ENCODE data around the gene OR2A5. TPM values are rescaled to one million over a fixed set of nuclear protein-coding genes. Genes with fewer than 3 reads are reported as not detected.

The OR2A5 gene
- total and polyA plus RNA-seq, 10 donors: not detected

DNA sequence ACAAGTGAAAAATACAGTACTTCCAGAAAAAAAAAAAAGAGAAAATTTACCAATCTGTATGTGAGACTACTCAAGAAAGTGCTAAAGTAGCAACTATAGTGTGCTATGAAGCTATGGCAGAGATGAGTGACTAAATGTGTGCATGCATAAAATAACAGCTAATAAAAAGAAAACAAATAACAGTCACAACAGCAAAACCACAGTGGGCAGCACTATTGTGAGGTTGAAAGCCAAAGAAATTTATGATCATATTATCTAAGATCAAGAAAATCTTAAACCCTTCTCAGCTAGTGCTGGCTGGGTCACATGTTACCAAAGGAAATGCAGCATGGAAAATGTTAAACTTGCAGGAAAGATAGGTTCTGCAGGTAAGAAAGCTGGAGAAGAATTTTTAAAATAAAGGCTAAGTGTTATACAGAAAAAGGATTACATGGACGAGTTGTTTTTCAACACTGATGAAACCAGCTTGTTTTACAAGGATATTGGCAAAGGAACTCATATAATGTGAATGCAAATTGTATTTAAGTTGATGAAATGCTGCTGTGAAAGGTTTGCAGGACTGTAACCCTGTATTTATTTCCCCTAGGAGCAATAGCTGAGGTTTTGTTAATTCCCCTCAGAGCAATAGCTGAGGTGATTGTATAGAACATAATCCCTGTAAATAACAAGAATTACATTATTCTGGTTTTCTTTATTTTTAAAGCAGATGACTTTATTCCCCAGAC is 15.6 kb upstream of the OR2A5 start:
- no peak overlapping the region for H3K27ac ChIP-seq
- no peak overlapping the region for H3K4me3 ChIP-seq
- WGBS, 5 donors: 31 to 42% (median 35%) methylated on average over 1 of the region's 1 CpG
- H3K4me1 ChIP-seq: no peaks in the 10 kb centered on the region
- H3K27me3 ChIP-seq (replicated peaks in 1 of 7): no peaks in the 10 kb centered on the region
- no peaks in the 10 kb centered on the region for H3K9me3 ChIP-seq
- no peak for DNase-seq
- no peak for TF ChIP-seq POLR2AphosphoS5 (IDR thresholded peaks at IDR 0.05)
- no peak for TF ChIP-seq POLR2A (IDR thresholded peaks at IDR 0.05)
- TF ChIP-seq, protein P1, sequence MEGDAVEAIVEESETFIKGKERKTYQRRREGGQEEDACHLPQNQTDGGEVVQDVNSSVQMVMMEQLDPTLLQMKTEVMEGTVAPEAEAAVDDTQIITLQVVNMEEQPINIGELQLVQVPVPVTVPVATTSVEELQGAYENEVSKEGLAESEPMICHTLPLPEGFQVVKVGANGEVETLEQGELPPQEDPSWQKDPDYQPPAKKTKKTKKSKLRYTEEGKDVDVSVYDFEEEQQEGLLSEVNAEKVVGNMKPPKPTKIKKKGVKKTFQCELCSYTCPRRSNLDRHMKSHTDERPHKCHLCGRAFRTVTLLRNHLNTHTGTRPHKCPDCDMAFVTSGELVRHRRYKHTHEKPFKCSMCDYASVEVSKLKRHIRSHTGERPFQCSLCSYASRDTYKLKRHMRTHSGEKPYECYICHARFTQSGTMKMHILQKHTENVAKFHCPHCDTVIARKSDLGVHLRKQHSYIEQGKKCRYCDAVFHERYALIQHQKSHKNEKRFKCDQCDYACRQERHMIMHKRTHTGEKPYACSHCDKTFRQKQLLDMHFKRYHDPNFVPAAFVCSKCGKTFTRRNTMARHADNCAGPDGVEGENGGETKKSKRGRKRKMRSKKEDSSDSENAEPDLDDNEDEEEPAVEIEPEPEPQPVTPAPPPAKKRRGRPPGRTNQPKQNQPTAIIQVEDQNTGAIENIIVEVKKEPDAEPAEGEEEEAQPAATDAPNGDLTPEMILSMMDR (IDR thresholded peaks at IDR 0.05 in 8 of 11, conservative IDR thresholded peaks at IDR 0.05 in 3 of 11): no peak
- H3K36me3 ChIP-seq: no peaks in the 10 kb centered on the region
- intact Hi-C loops (cut with DNase I; ENCODE audit: low total_unique reads): no loop called here

DNA sequence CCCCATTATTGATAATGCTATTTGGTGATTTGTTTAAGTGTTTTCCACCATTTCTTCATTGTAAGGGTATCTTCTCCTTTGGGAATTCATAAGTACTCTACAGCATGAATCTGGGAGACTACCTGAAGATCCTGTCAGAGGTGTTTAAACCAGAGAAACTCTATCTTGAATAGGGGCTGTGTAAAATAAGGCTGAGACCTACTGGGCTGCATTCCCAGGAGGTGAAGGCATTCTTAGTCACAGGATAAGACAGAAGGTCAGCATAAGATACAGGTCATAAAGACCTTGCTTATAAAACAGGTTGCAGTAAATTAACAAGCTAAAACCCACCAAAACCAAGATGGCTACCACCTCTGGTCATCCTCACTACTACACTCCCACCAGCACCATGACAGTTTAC is 13.4 kb upstream of the OR2A5 start:
- Histone ChIP-seq H3K27ac (no peak overlapping the region), H3K9me3 (no peaks in the 10 kb centered on the region), H3K36me3 (no peaks in the 10 kb centered on the region), H3K27me3 (replicated peaks in 1 of 7) (no peaks in the 10 kb centered on the region), H3K4me3 (no peak overlapping the region), H3K4me1 (no peaks in the 10 kb centered on the region)
- no peak for DNase-seq
- TF ChIP-seq POLR2A (IDR thresholded peaks at IDR 0.05) (no peak), POLR2AphosphoS5 (IDR thresholded peaks at IDR 0.05) (no peak)
- TF ChIP-seq, protein P1 (IDR thresholded peaks at IDR 0.05 in 8 of 11, conservative IDR thresholded peaks at IDR 0.05 in 3 of 11): no peak
- intact Hi-C loops (cut with DNase I; ENCODE audit: low total_unique reads): no loop called here

DNA sequence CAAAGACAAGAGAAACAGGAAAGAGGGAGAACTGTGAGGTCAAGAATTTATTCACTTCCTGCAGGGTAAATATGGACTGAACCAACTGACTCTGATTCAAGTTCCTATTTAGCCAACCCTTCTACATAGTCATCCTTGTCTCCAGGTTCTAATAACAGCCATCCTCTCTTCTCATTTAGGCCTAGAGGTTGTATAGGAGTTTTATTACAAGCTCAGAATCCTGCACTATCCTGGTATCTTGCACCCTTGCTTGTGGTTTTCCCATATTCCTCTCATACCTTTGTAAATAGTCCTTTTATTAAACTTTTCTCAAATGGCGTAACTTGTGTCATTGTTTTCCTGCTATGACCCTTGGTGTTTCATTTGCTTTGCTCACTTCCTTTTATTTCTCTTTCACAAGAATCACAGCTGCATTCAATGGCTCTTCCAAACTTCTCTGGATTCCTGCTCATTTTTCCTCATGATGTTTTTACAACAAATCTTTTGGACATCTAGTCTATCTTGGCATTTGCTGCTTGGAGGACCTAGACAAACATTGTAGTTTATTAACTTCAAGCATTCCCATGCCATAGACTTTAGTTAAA is 12.4 kb upstream of the OR2A5 start:
- Histone ChIP-seq H3K9me3 (no peaks in the 10 kb centered on the region), H3K4me1 (no peaks in the 10 kb centered on the region), H3K36me3 (no peaks in the 10 kb centered on the region), H3K27ac (no peak overlapping the region), H3K4me3 (no peak overlapping the region), H3K27me3 (replicated peaks in 1 of 7) (no peaks in the 10 kb centered on the region)
- TF ChIP-seq, protein P1 (IDR thresholded peaks at IDR 0.05 in 8 of 11, conservative IDR thresholded peaks at IDR 0.05 in 3 of 11): no peak
- TF ChIP-seq POLR2AphosphoS5 (IDR thresholded peaks at IDR 0.05) (no peak), POLR2A (IDR thresholded peaks at IDR 0.05) (no peak)
- no peak for DNase-seq
- WGBS, 5 donors: 0 to 85% (median 38%) methylated on average over 1 of the region's 1 CpG
- intact Hi-C loops (cut with DNase I; ENCODE audit: low total_unique reads): no loop called here

DNA sequence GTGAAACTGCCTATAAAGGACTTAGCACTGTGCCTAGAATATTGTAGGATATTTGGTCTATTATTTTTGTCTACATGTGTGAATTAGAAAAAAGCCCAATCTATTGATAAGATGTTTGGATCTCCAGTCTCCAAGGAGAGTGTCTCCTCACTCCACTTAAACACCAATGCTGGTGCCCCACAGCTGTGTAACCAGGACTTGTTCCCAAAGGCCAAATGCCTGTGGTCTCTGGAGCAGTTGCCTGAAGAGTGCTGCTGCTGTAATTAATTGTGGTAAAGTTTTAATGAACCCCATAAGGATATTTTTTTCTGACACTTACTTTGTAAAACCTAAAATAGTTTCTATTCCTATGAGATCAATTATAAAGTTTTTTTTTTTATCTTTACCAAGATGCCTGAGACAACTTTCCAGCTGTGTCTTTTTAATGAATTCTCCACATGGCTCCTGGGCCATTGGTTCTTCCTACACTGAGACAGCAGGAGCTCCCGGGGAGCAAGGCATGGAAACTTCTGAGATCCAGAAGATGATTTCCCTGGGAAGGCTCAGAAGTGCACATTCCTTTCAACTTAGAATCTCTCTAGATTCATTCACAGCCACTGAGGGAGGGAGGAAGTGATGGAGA is 11.2 kb upstream of the OR2A5 start:
- no peak overlapping the region for H3K4me3 ChIP-seq
- H3K27ac ChIP-seq: no peak overlapping the region
- no peaks in the 10 kb centered on the region for H3K36me3 ChIP-seq
- intact Hi-C loops (cut with DNase I; ENCODE audit: low total_unique reads): no loop called here
- TF ChIP-seq POLR2A (IDR thresholded peaks at IDR 0.05) (no peak), POLR2AphosphoS5 (IDR thresholded peaks at IDR 0.05) (no peak)
- TF ChIP-seq, protein P1 (IDR thresholded peaks at IDR 0.05 in 8 of 11, conservative IDR thresholded peaks at IDR 0.05 in 3 of 11): no peak
- H3K4me1 ChIP-seq: no peaks in the 10 kb centered on the region
- 80 to 92% (median 86%) methylated on average over 1 of the region's 1 CpG for WGBS, 5 donors
- no peak for DNase-seq
- H3K9me3 ChIP-seq: no peaks in the 10 kb centered on the region
- H3K27me3 ChIP-seq (replicated peaks in 1 of 7): no peaks in the 10 kb centered on the region
